ENCODE results near the gene FHIT. TPM values are rescaled to one million over a fixed set of nuclear protein-coding genes. Genes with fewer than 3 reads are reported as not detected.
A peak's percentile ranks its signal among the peaks of the same experiment; 100 is the strongest.

The FHIT gene
- total RNA-seq, 1 donor from 2014 or later = 11.7 TPM

GRCh38 chr3:60775985-60776384, 475.3 kb downstream of the FHIT start:
- Mint-ChIP-seq H3K27me3 (no peaks in the 10 kb centered on the region), H3K36me3 (peaks cover 6% of the 10 kb centered on the region)
- TF ChIP-seq CTCF (conservative IDR thresholded peaks at IDR 0.05) = no peak

GRCh38 chr3:60774617-60775016, 476.6 kb downstream of the FHIT start:
- Mint-ChIP-seq H3K4me1 (ENCODE audit: unreplicated experiment) (peaks cover 3% of the 10 kb centered on the region), H3K27me3 (no peaks in the 10 kb centered on the region), H3K4me3 (no peak overlapping the region), H3K9me3 (peaks cover 24% of the 10 kb centered on the region), H3K36me3 (peaks cover 6% of the 10 kb centered on the region), H3K27ac (no peak overlapping the region)
- no peak for DNase-seq (ENCODE audit: extremely low spot score, unreplicated experiment)
- no peak for TF ChIP-seq CTCF (conservative IDR thresholded peaks at IDR 0.05)

More at GRCh38 chr3:60775985-60776384, 475.3 kb downstream of the FHIT start:
- H3K27ac Mint-ChIP-seq = peak overlapping the region; percentile 42
- H3K9me3 Mint-ChIP-seq = peaks cover 19% of the 10 kb centered on the region
- H3K4me1 Mint-ChIP-seq (ENCODE audit: unreplicated experiment) = no peaks in the 10 kb centered on the region
- peak overlapping the region; percentile 11 for H3K4me3 Mint-ChIP-seq
- no peak for DNase-seq (ENCODE audit: extremely low spot score, unreplicated experiment)

GRCh38 chr3:60772584-60772983, 478.7 kb downstream of the FHIT start:
- peaks cover 3% of the 10 kb centered on the region for H3K4me1 Mint-ChIP-seq (ENCODE audit: unreplicated experiment)
- H3K4me3 Mint-ChIP-seq = no peak overlapping the region
- no peak for TF ChIP-seq CTCF (conservative IDR thresholded peaks at IDR 0.05)
- H3K27me3 Mint-ChIP-seq = no peaks in the 10 kb centered on the region
- peaks cover 23% of the 10 kb centered on the region for H3K9me3 Mint-ChIP-seq
- no peak overlapping the region for H3K27ac Mint-ChIP-seq
- DNase-seq (ENCODE audit: extremely low spot score, unreplicated experiment) = no peak
- H3K36me3 Mint-ChIP-seq = peaks cover 6% of the 10 kb centered on the region

GRCh38 chr3:60771766-60772165, 479.5 kb downstream of the FHIT start:
- H3K36me3 Mint-ChIP-seq = peaks cover 6% of the 10 kb centered on the region
- DNase-seq (ENCODE audit: extremely low spot score, unreplicated experiment) = no peak
- no peak overlapping the region for H3K27ac Mint-ChIP-seq
- H3K4me1 Mint-ChIP-seq (ENCODE audit: unreplicated experiment) = peaks cover 3% of the 10 kb centered on the region
- no peaks in the 10 kb centered on the region for H3K27me3 Mint-ChIP-seq
- no peak overlapping the region for H3K4me3 Mint-ChIP-seq
- H3K9me3 Mint-ChIP-seq = peaks cover 23% of the 10 kb centered on the region
- TF ChIP-seq CTCF (conservative IDR thresholded peaks at IDR 0.05) = no peak

GRCh38 chr3:60770532-60770931, 480.7 kb downstream of the FHIT start:
- Mint-ChIP-seq H3K27me3 (no peaks in the 10 kb centered on the region), H3K4me3 (peak overlapping the region; percentile 9), H3K36me3 (peaks cover under 1% of the 10 kb centered on the region), H3K4me1 (ENCODE audit: unreplicated experiment) (peaks cover 4% of the 10 kb centered on the region), H3K9me3 (peaks cover 17% of the 10 kb centered on the region), H3K27ac (peak overlapping the region; percentile 38)
- DNase-seq (ENCODE audit: extremely low spot score, unreplicated experiment) = no peak
- no peak for TF ChIP-seq CTCF (conservative IDR thresholded peaks at IDR 0.05)

GRCh38 chr3:60767536-60767935, 483.7 kb downstream of the FHIT start:
- DNase-seq (ENCODE audit: extremely low spot score, unreplicated experiment) = no peak
- H3K4me1 Mint-ChIP-seq (ENCODE audit: unreplicated experiment) = peaks cover 11% of the 10 kb centered on the region

More at GRCh38 chr3:60767536-60767935, 483.7 kb downstream of the FHIT start:
- H3K9me3 Mint-ChIP-seq = peaks cover 16% of the 10 kb centered on the region
- H3K27me3 Mint-ChIP-seq = no peaks in the 10 kb centered on the region
- H3K27ac Mint-ChIP-seq = no peak overlapping the region
- no peak overlapping the region for H3K4me3 Mint-ChIP-seq
- TF ChIP-seq CTCF (conservative IDR thresholded peaks at IDR 0.05) = no peak
- H3K36me3 Mint-ChIP-seq = no peaks in the 10 kb centered on the region
